GM12801 (cell line): ENCODE results near the gene MAP1LC3A.

Experiments used
- CTCF ChIP-seq: IDR thresholded peaks from one replicate; pipeline ENCODE4 v1.5.1; 2011; ENCODE audit warnings: control low read depth; ENCODE audit not compliant: insufficient read length; ENCODE audit errors: extremely low read depth

The MAP1LC3A gene

GRCh38 chr20:34544109-34544796 lies 14.3 kb upstream of the MAP1LC3A start:
- TF ChIP-seq CTCF: no peak

GRCh38 chr20:34546751-34547181 lies 11.8 kb upstream of the MAP1LC3A start:
- TF ChIP-seq CTCF: no peak

GRCh38 chr20:34547844-34548613 lies 10.5 kb upstream of the MAP1LC3A start:
- no peak for TF ChIP-seq CTCF

GRCh38 chr20:34549291-34549928 lies 9.1 kb upstream of the MAP1LC3A start:
- no peak for TF ChIP-seq CTCF

- no peak for TF ChIP-seq CTCF
Measured at GRCh38 chr20:34549929-34550305, 8.6 kb upstream of the MAP1LC3A start.

GRCh38 chr20:34552569-34552968 lies 5.9 kb upstream of the MAP1LC3A start:
- TF ChIP-seq CTCF: no peak

GRCh38 chr20:34553366-34553867 lies 5.1 kb upstream of the MAP1LC3A start:
- TF ChIP-seq CTCF: no peak
